ENCODE results near the gene AMZ1.

Gene AMZ1

DNA sequence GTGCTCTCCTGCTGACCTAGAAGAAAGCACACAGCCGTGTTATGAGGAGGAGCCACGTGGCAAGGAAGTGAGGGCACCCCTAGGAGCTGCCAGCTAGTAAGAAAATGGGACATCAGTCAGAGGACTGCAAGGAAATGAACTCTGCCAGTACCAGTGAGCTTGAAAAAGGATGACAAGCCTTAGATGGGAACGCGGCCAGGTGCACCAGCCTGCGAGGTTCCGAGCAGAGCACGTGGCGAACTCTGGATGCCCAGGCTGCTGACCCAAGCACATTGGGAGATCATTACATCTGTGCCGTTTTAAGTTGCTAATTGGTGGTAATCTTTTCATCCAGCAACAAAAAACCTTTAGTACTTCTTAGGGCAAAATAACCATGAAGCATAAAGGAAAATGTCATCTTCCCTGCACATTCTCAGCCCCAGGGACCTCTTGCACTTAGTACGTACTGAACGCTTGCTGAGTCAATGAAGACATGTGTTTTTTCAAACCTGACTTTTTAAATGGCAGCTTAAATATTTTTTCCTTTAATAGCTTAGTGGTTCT is 69.4 kb downstream of the AMZ1 start:
- FAIRE-seq = no peak

DNA sequence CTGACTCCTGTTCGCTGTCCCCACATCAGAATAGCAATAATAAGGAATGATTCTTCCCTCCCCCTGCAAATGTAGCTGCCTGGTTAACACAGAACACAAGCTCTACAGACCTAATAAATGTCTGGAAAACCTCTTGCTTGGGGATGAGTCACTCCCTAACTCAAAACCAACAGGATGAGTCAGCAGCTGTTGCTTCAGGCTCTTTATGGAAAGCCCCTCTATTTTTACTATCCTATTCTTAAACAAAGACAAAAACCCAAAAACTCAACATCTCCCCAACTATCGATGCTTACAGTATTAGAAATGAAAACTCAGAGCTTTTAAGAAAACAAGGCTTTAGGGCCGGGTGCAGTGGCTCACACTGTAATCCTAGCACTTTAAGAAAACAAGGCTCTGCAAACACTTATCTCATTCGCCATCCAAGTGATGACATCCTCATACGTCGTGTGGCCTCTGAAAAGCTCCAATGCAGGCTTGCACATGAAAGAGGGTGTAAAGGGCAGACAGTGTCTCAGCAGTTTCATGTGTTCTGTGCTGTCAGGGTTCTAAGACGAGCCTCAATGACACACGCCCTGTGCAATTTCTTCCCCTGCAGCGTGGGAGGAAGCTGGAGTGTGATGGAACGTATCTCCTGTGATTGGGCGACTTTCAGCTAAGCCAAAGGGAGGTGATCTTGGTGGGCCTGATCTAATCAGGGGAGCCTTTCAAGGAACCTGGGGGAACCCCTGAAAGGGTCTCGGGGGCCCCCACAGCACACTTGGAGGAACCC is 70.1 kb downstream of the AMZ1 start:
- peak; percentile 93 for FAIRE-seq

DNA sequence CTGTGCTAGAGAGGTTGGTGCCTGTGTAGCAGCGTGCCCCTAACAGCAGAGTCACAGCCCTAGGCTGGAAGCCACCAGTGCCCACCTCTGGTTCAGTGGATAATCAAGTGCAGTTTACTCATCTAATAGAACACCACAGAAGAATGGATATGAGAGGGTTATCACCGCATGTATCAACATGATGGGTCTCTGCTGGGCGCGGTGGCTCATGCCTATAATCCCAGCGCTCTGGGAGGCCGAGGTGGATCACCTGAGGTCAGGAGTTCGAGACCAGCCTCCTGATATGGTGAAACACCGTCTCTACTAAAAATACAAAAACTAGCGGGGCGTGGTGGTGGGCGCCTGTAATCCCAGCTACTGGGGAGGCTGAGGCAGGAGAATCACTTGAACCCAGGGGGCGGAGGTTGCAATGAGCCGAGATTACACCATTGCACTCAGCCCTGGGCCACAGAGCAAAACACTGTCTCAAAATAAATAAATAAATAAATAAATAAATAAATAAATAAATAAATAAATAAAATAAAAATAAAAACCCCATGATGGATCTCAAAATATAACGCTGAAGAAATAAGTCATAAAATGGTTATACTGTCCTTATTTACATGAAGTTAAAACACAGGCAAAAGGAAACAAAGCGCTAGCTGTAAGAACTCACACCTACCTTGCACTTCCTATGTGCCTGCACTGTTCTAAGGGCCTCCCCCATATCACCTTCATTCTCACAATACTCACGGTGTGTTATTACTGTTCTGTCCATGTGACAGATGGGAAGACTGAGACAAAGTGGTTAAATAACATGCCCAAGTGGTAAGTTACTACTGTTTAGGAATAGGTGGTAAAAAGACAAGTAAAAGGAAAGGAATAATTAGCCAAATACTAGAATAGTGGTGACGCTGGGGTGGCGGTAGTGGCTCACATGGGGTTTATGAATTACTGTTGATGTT is 70.9 kb downstream of the AMZ1 start:
- FAIRE-seq = no peak

DNA sequence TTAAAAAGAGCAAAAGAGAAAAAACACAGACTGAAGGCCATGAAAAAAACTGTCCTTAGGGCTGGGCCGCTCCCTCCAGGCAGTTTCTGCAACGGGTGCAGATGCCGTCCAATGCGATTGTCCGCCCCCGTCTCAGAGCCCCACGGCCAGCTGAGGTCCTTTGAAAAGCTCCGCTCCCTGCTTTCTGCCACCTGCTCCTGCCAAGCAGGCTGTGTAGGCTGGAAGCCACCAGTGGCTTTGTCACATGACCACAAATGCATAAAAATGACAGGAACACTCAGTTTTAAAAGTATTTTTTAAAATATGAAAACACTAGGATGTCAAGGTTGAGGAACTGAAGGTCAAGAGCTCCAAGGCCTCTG is 71.7 kb downstream of the AMZ1 start:
- no peak for FAIRE-seq

DNA sequence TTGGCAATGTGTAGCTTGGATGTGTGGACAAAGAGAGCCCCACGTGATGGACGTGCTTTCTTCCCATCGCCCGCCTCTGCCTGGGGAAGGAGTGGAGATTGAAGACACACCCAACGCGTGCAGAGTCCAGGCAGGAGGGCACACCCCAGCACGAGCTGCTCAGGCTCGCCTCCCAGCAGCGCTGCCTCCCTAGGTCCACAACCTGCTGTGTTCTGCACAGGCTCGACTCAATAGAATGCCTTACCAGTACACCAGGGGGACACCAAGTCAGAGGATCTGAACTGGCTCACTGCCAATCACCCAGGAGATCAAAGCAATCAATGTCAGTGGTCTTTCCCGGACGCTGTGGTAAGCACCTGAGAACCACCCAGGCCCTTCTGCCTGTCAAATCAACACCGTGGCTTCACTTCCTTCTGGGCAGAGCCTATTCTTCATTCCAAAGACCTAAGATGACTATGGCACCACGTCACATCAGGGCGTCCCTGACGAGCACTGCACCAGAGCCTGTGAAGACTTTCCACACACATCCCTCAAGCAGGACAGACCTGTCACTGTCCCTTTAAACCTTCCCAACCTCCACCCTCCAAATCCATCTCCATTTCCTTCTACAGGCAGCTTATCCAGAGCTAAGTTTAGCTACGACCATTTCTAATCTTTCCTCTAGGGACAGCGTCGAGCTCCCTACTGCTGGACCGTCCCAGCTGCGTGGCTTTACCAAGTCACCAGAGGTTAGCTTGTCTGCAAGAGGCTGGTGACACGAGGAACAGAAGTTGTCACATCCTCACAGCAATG is 72.3 kb downstream of the AMZ1 start:
- no peak for FAIRE-seq

DNA sequence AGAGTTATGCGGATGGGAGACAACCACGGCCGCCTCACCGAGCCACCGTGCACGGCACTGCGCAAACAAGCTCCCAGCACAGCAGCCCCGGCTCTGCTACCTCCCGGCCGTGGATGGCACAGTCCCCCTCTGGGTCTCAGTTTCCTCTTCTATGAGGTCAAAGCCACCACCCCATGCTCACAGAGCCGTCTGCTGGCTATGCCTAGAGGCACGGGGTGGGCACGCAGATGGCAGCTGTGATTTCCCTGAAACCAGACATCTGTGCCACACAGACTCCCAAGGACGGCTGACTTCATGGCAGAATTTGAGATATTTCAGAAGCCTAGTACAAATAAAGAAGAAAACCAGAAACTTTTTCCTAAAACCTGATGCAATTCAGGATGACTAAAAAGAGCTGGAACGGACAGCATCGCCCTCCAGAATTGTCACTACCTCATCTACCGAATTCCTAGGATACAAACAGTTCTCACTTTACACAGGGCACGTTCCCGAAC is 73.2 kb downstream of the AMZ1 start:
- no peak for FAIRE-seq

DNA sequence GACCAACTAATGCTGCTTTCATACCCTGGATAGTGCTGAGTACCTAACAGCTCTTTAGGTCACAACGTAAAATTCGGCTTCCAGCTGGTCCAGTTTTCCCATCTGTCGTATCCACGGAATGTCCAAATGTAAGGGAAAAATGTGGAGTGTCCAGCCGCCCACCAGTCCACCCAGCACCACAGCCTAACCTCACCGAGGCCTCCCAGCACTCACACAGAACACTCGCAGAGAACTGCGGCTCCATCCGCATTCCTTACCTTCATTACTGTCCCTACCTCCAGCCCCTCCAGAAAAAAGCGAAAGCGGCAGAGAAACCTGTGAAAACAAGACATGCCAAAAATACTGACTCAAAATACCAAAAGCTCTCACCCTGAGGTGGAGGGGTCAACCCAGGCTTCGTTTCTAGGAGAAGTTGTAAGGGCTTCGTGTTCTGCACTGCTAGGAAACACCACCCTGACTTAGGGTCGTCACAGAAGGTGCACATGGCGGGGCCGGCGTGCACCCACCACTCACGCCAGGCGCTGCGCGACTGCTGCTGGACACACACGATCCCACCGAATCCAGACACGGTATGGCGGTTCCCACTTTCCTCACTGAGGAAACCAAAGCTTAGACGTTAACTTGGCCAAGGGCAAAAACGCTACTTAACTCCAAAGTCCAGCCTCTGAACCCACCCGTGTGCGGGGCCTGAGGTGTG is 73.9 kb downstream of the AMZ1 start:
- no peak for FAIRE-seq

DNA sequence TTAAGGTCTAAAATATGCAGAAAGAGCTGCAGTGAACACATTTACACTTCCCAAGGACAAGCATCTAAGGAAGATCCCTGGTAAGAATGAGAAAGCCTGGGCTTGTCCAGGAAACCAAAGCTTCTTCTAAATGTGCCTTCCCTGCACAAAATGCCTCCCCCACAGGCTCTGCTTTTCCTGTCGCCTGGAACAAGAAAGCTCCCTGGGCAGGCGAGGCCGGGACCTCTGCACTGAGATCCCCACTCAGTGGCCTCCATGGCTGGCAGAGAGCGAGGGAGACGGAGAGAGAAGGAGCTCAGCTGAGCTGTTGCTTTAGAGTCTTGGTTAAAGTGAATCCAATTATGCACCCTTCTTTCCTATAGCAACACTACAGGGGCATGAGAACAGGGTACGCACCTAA is 75.6 kb downstream of the AMZ1 start:
- no peak for FAIRE-seq

DNA sequence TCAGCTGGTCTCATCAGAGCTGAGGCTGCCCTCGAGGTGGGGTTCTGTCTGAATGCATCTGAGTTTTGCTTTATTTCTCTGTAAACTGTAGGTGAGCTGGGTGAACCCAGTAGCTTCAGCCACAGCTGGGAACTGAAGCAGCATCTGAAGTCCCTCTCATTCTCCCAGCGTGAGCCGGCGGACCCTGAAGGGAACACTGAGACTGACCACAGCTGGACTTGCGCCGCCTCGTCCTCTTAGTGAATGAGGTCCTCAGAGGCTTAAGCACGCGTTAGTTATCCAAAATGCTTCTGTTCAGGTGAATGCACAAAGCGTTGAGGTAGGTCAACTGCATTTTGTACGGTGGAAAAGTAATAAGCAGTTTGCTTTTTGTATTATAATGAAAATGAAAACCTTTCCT is 76.6 kb downstream of the AMZ1 start:
- no peak for FAIRE-seq

Data from endometrium (tissue), 2 donors.